HCT116 (cell line): Measurements from ENCODE around the gene LRRC2.

ENCODE experiments used
- CBX3 ChIP-seq: IDR thresholded peaks from 2 replicates; pipeline ENCODE4 v1.6.1; 2012; ENCODE audit warnings: low read depth
- CEBPB ChIP-seq: IDR thresholded peaks from 2 replicates; pipeline ENCODE4 v1.6.1; 2012; ENCODE audit warnings: low read depth
- CTCF ChIP-seq, 3 experiments: fragments of 200-600 bp in 1 of 3; sonication (generic) in 1 of 3; IDR thresholded peaks in 2 of 3; conservative IDR thresholded peaks in 1 of 3; 2 replicates each; pipeline ENCODE4 v1.5.1; 2012 to 2017; ENCODE audit warnings: low read depth in 2 of 3, low read length in 2 of 3, antibody characterized with exemption in 1 of 3, borderline replicate concordance in 1 of 3, control low read depth in 1 of 3, mild to moderate bottlenecking in 1 of 3, mixed read lengths in 1 of 3, mixed run types in 1 of 3, moderate library complexity in 1 of 3; ENCODE audit not compliant: insufficient read depth in 1 of 3
- EGR1 ChIP-seq: IDR thresholded peaks from 2 replicates; pipeline ENCODE4 v1.6.1; 2012; ENCODE audit warnings: low read depth
- EZH2 ChIP-seq: fragments of 200-600 bp; sonication (generic); IDR thresholded peaks from 2 replicates; pipeline ENCODE4 v1.6.1; 2017; ENCODE audit warnings: antibody characterized with exemption, mixed run types
- FOSL1 ChIP-seq: IDR thresholded peaks from 2 replicates; pipeline ENCODE4 v1.6.1; 2012; ENCODE audit warnings: low read depth
- MAX ChIP-seq: IDR thresholded peaks from 2 replicates; pipeline ENCODE4 v1.6.1; 2012
- POLR2A ChIP-seq: IDR thresholded peaks from 2 replicates; pipeline ENCODE4 v1.7.0; 2011; ENCODE audit warnings: borderline replicate concordance; ENCODE audit not compliant: insufficient read depth, insufficient read length; ENCODE audit errors: extremely low read depth
- POLR2AphosphoS5 ChIP-seq: IDR thresholded peaks from 2 replicates; pipeline ENCODE4 v1.6.1; 2011; ENCODE audit warnings: mild to moderate bottlenecking, low read depth, low read length, moderate library complexity
- RAD21 ChIP-seq: IDR thresholded peaks from 2 replicates; pipeline ENCODE4 v1.6.1; 2012; ENCODE audit warnings: low read depth, mild to moderate bottlenecking
- SIN3A ChIP-seq: IDR thresholded peaks from 2 replicates; pipeline ENCODE4 v1.6.1; 2012; ENCODE audit warnings: low read depth
- SP1 ChIP-seq: IDR thresholded peaks from 2 replicates; pipeline ENCODE4 v1.6.1; 2012; ENCODE audit warnings: low read depth
- YY1 ChIP-seq: IDR thresholded peaks from 2 replicates; pipeline ENCODE4 v1.6.1; 2011; ENCODE audit warnings: low read length, low read depth, moderate library complexity, mild to moderate bottlenecking; ENCODE audit not compliant: insufficient replicate concordance; ENCODE audit errors: extremely low read depth
- ZNF274 ChIP-seq: fragments of 200-500 bp; sonication (Bioruptor generic); IDR thresholded peaks from 2 replicates; pipeline ENCODE4 v1.6.1; 2014; ENCODE audit warnings: mild to moderate bottlenecking, low read depth, low read length, inconsistent platforms

- TF ChIP-seq CEBPB (no peak), SIN3A (no peak), EZH2 (no peak), FOSL1 (no peak), CTCF (IDR thresholded peaks at IDR 0.05 in 2 of 3, conservative IDR thresholded peaks at IDR 0.05 in 1 of 3; ENCODE audit: borderline replicate concordance in 1 of 3, insufficient read depth in 1 of 3, low read depth in 2 of 3, low read length in 2 of 3) (no peak), POLR2A (no peak), YY1 (no peak), POLR2AphosphoS5 (no peak), RAD21 (no peak), ZNF274 (no peak), MAX (no peak), SP1 (no peak), EGR1 (no peak), CBX3 (no peak)
Measured at GRCh38 chr3:46484911-46485778, 81.0 kb downstream of the LRRC2 start.
